ENCODE data around the gene SRD5A2. TPM values are rescaled to one million over a fixed set of nuclear protein-coding genes. Genes with fewer than 3 reads are reported as not detected.

Gene SRD5A2
- total RNA-seq = not detected
- long read RNA-seq, donor 1 = 0 reads
- long read RNA-seq, donor 2 = 0 reads

GRCh38 chr2:31580321-31581117 is at the start of gene SRD5A2:
TSS of gene SRD5A2 (minus strand) at chr2:31580938. CDS start at chr2:31580900, 38 bp downstream.
- Histone ChIP-seq H3K9me3 (no peaks in the 10 kb centered on the region), H3K36me3 (ENCODE audit: low read depth) (no peaks in the 10 kb centered on the region), H3K4me1 (ENCODE audit: low read depth) (no peaks in the 10 kb centered on the region), H3K4me3 (no peak within 1 kb of the TSS)
- intact Hi-C loops (cut with DNase I, micrococcal nuclease) = no loop called here
- TF ChIP-seq, protein P1, sequence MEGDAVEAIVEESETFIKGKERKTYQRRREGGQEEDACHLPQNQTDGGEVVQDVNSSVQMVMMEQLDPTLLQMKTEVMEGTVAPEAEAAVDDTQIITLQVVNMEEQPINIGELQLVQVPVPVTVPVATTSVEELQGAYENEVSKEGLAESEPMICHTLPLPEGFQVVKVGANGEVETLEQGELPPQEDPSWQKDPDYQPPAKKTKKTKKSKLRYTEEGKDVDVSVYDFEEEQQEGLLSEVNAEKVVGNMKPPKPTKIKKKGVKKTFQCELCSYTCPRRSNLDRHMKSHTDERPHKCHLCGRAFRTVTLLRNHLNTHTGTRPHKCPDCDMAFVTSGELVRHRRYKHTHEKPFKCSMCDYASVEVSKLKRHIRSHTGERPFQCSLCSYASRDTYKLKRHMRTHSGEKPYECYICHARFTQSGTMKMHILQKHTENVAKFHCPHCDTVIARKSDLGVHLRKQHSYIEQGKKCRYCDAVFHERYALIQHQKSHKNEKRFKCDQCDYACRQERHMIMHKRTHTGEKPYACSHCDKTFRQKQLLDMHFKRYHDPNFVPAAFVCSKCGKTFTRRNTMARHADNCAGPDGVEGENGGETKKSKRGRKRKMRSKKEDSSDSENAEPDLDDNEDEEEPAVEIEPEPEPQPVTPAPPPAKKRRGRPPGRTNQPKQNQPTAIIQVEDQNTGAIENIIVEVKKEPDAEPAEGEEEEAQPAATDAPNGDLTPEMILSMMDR (IDR thresholded peaks at IDR 0.05) = no peak
- ATAC-seq (no peak), DNase-seq (no peak)

DNA sequence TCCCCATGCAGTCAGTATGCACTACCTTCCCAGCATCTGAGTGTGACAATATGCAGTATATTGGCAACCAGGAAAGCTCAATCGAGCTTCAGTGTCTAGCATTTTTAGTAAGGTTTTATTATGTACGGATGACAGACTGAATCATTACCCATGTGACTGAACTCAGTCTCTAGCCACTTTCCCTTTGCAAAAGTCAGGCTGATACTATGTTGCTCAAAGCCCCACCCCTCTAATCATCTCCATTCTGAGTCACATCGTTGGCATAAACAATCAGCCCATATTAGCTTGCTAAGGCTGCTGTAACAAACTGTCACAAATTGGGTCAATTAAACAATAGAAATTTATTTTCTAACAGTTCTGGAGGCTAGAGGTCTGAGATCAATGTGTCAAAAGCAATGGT is 25.8 kb upstream of the SRD5A2 start:
- Histone ChIP-seq H3K36me3 (ENCODE audit: low read depth) (no peaks in the 10 kb centered on the region), H3K4me1 (ENCODE audit: low read depth) (no peaks in the 10 kb centered on the region), H3K9me3 (peaks cover 9% of the 10 kb centered on the region), H3K4me3 (no peak overlapping the region)
- DNase-seq = no peak
- intact Hi-C loops (cut with DNase I, micrococcal nuclease) = no loop called here
- ATAC-seq = no peak
- TF ChIP-seq, protein P1 (IDR thresholded peaks at IDR 0.05) = no peak

- H3K4me1 ChIP-seq (ENCODE audit: low read depth) = no peaks in the 10 kb centered on the region
- TF ChIP-seq, protein P1 (IDR thresholded peaks at IDR 0.05) = no peak
- H3K4me3 ChIP-seq = no peak overlapping the region
- DNase-seq (no peak), ATAC-seq (no peak)
- intact Hi-C loops (cut with DNase I, micrococcal nuclease) = no loop called here
- peaks cover 17% of the 10 kb centered on the region for H3K9me3 ChIP-seq
- no peaks in the 10 kb centered on the region for H3K36me3 ChIP-seq (ENCODE audit: low read depth)
These were observed 18.0 kb upstream of the SRD5A2 start for GRCh38 chr2:31598694-31599093.

DNA sequence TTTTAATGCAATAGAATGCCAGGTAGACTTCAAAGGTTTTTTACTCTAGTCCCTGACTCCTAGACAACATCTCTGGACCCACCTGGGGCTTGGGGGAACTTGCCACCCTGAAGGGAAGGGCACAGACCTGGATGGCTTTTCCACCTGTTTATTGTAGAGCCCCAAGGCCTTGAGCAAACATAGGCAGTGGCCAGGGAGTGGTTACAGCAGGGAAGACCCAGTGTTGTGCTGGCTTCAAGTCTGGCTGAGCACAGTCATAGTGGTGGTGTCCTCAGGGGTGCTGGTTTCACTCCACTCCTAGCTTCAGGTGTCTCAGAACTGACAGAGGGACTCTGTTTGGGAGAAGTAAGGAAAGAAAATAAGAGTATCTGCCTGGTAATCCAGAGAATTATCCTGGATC is 5.5 kb upstream of the SRD5A2 start:
- no peaks in the 10 kb centered on the region for H3K9me3 ChIP-seq
- ATAC-seq (no peak), DNase-seq (no peak)
- no peak overlapping the region for H3K4me3 ChIP-seq
- H3K4me1 ChIP-seq (ENCODE audit: low read depth) = no peaks in the 10 kb centered on the region
- no peaks in the 10 kb centered on the region for H3K36me3 ChIP-seq (ENCODE audit: low read depth)
- TF ChIP-seq, protein P1 (IDR thresholded peaks at IDR 0.05) = no peak
- intact Hi-C loops (cut with DNase I, micrococcal nuclease) = no loop called here

DNA sequence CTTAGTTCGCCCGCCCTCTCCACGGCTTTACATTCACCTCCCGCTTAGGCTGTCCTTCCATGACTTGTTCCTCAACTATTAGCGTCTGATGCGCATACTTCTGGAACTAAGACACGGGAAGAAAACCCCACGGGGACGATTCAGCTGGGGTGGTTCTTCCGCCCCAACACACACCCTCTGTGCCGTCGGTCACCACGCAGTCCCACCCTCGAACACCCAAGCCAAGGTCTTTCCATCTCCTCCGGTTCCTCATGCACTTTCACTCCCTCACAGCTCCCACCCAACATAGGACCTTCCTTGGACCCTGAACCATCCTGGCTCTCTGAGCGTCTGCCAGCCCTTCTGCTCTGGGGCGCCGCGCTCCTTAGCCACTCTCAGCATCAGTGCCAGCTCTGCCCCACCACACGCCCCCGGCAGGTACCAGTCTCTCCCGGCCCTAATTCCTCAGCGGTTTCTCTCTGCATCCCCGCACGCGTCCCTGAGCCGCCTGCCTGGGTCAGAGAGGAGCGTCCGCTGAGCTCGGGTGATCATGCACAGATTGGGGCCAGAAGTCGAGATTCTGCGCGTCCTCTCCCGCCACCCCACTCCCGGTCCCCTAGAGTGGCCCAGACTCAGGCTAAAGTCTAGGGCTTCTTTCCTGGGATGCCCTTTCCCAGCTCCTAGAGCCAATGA is 522 bp upstream of the SRD5A2 start:
- no peaks in the 10 kb centered on the region for H3K4me1 ChIP-seq (ENCODE audit: low read depth)
- DNase-seq (no peak), ATAC-seq (no peak)
- H3K9me3 ChIP-seq = no peaks in the 10 kb centered on the region
- TF ChIP-seq, protein P1 (IDR thresholded peaks at IDR 0.05) = no peak
- H3K36me3 ChIP-seq (ENCODE audit: low read depth) = no peaks in the 10 kb centered on the region
- intact Hi-C loops (cut with DNase I, micrococcal nuclease) = no loop called here
- H3K4me3 ChIP-seq = no peak overlapping the region
